Glutamatergic neuron (in vitro differentiated cells): Measurements from ENCODE around the gene GNAI2. TPM values are rescaled to one million over a fixed set of nuclear protein-coding genes. Genes with fewer than 3 reads are reported as not detected.

ENCODE experiments used
- DNase-seq: peaks from one replicate; pipeline ENCODE4 v3.0.0; 2022
- H3K27ac Mint-ChIP-seq: one replicate; pipeline ENCODE4 v1.8.0; 2020; ENCODE audit warnings: mild to moderate bottlenecking, mixed read lengths, inconsistent platforms; ENCODE audit not compliant: unreplicated experiment
- H3K27me3 Mint-ChIP-seq: one replicate; pipeline ENCODE4 v1.8.0; 2020; ENCODE audit warnings: mild to moderate bottlenecking, moderate library complexity, mixed read lengths, inconsistent platforms; ENCODE audit not compliant: unreplicated experiment
- H3K36me3 Mint-ChIP-seq: one replicate; pipeline ENCODE4 v1.8.0; 2020; ENCODE audit warnings: mild to moderate bottlenecking, mixed read lengths, inconsistent platforms; ENCODE audit not compliant: unreplicated experiment
- H3K4me1 Mint-ChIP-seq: one replicate; pipeline ENCODE4 v1.8.0; 2020; ENCODE audit warnings: mild to moderate bottlenecking, low read depth, mixed read lengths, inconsistent platforms; ENCODE audit not compliant: unreplicated experiment
- H3K4me3 Mint-ChIP-seq: one replicate; pipeline ENCODE4 v1.8.0; 2020; ENCODE audit warnings: mild to moderate bottlenecking, mixed read lengths, inconsistent platforms; ENCODE audit not compliant: unreplicated experiment
- H3K9me3 Mint-ChIP-seq: one replicate; pipeline ENCODE4 v1.8.0; 2020; ENCODE audit warnings: mild to moderate bottlenecking, moderate library complexity, mixed read lengths, inconsistent platforms; ENCODE audit not compliant: unreplicated experiment
- CTCF ChIP-seq: fragments of 200-600 bp; sonication (generic); IDR thresholded peaks from one replicate; pipeline ENCODE4 v1.5.0; 2021; ENCODE audit not compliant: partially characterized antibody, unreplicated experiment
- total RNA-seq: library from RNA; stranded (reverse); fragmentation: NEBNext Ultra II Directional; extraction: Animal tissue kit (Norgen Biotek cat#: 25700); gene quantifications from one replicate; pipeline ENCODE4 v1.2.1, GENCODE V29; 2021; ENCODE audit not compliant: unreplicated experiment

GNAI2 gene
- total RNA-seq, 1 donor from 2014 or later = 297 TPM

GRCh38 chr3:50212971-50213370 is 23.0 kb upstream of the GNAI2 start:
- H3K4me1 Mint-ChIP-seq = peaks cover 4% of the 10 kb centered on the region
- H3K4me3 Mint-ChIP-seq = no peak overlapping the region
- H3K27ac Mint-ChIP-seq = no peak overlapping the region
- DNase-seq = no peak
- no peaks in the 10 kb centered on the region for H3K36me3 Mint-ChIP-seq
- peaks cover 4% of the 10 kb centered on the region for H3K9me3 Mint-ChIP-seq
- peaks cover 1% of the 10 kb centered on the region for H3K27me3 Mint-ChIP-seq
- peak; percentile 5 for TF ChIP-seq CTCF

GRCh38 chr3:50213373-50213772 is 22.6 kb upstream of the GNAI2 start:
- H3K4me1 Mint-ChIP-seq = peaks cover 4% of the 10 kb centered on the region
- H3K4me3 Mint-ChIP-seq = no peak overlapping the region
- DNase-seq = no peak
- H3K27ac Mint-ChIP-seq = no peak overlapping the region
- H3K9me3 Mint-ChIP-seq = peaks cover 3% of the 10 kb centered on the region
- peaks cover 1% of the 10 kb centered on the region for H3K27me3 Mint-ChIP-seq
- no peak for TF ChIP-seq CTCF
- H3K36me3 Mint-ChIP-seq = no peaks in the 10 kb centered on the region

- TF ChIP-seq CTCF = no peak
- Mint-ChIP-seq H3K9me3 (peaks cover 8% of the 10 kb centered on the region), H3K27me3 (peaks cover 1% of the 10 kb centered on the region), H3K27ac (no peak overlapping the region), H3K4me3 (no peak overlapping the region), H3K4me1 (no peaks in the 10 kb centered on the region), H3K36me3 (no peaks in the 10 kb centered on the region)
- DNase-seq = no peak
Observed at GRCh38 chr3:50214824-50215223, 21.2 kb upstream of the GNAI2 start.

GRCh38 chr3:50215529-50215928 is 20.5 kb upstream of the GNAI2 start:
- Mint-ChIP-seq H3K4me1 (peaks cover 2% of the 10 kb centered on the region), H3K27ac (no peak overlapping the region), H3K9me3 (peaks cover 8% of the 10 kb centered on the region), H3K27me3 (no peaks in the 10 kb centered on the region), H3K4me3 (no peak overlapping the region), H3K36me3 (no peaks in the 10 kb centered on the region)
- no peak for DNase-seq
- TF ChIP-seq CTCF = no peak

- Mint-ChIP-seq H3K4me1 (peaks cover 2% of the 10 kb centered on the region), H3K9me3 (peaks cover 5% of the 10 kb centered on the region), H3K27ac (no peak overlapping the region), H3K27me3 (no peaks in the 10 kb centered on the region), H3K4me3 (no peak overlapping the region), H3K36me3 (no peaks in the 10 kb centered on the region)
- no peak for DNase-seq
- no peak for TF ChIP-seq CTCF
Observed at GRCh38 chr3:50217681-50218080, 18.3 kb upstream of the GNAI2 start.
